ENCODE results near the gene SMAD9. TPM values are rescaled to one million over a fixed set of nuclear protein-coding genes. Genes with fewer than 3 reads are reported as not detected.

The SMAD9 gene
- total RNA-seq, 1 donor from 2014 or later = 4.2 TPM

DNA sequence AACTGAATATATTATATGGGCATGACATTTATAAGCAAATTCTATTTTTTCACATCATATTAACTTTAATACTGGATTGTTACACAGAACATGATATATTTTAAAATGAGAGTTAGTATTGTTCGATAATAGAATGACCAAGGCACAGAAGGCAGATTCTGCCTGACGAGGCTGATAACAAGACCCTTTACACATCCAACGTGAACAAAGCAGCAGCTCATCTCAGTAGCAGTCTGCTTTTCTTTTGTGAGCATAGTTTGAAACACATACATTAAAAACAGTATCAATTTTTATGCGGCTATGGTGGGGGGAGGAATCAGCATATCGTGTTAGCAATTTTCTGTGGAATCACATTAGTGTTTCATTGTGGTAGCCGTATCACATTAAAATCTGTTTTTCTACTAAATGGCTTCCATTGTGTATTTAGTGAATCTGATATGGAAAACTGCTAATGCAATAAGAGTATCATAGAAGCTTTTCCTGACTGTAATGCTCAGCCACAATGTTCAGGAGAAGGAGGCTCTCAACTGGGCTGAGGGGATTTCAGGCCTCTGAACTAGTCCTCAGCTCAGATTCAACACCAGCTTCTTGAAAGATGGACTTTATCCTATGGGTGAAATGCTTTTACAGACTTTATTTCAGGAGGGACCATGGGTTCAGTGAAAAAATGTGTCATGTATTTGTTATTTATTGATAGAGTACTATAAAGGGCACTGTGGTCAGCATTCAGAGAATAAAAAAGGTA lies 4.0 kb downstream of the SMAD9 start:
- Histone ChIP-seq H3K9me3 (replicated peaks) (no peaks in the 10 kb centered on the region), H3K27ac (replicated peaks) (no peak overlapping the region), H3K4me1 (peaks cover 24% of the 10 kb centered on the region), H3K27me3 (ENCODE audit: low read depth) (no peaks in the 10 kb centered on the region), H3K36me3 (no peaks in the 10 kb centered on the region), H3K4me3 (no peak overlapping the region)
- TF ChIP-seq, protein P1, sequence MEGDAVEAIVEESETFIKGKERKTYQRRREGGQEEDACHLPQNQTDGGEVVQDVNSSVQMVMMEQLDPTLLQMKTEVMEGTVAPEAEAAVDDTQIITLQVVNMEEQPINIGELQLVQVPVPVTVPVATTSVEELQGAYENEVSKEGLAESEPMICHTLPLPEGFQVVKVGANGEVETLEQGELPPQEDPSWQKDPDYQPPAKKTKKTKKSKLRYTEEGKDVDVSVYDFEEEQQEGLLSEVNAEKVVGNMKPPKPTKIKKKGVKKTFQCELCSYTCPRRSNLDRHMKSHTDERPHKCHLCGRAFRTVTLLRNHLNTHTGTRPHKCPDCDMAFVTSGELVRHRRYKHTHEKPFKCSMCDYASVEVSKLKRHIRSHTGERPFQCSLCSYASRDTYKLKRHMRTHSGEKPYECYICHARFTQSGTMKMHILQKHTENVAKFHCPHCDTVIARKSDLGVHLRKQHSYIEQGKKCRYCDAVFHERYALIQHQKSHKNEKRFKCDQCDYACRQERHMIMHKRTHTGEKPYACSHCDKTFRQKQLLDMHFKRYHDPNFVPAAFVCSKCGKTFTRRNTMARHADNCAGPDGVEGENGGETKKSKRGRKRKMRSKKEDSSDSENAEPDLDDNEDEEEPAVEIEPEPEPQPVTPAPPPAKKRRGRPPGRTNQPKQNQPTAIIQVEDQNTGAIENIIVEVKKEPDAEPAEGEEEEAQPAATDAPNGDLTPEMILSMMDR (IDR thresholded peaks at IDR 0.05; ENCODE audit: borderline replicate concordance) = no peak
- DNase-seq = no peak
- intact Hi-C loops (cut with micrococcal nuclease) = no loop called here

DNA sequence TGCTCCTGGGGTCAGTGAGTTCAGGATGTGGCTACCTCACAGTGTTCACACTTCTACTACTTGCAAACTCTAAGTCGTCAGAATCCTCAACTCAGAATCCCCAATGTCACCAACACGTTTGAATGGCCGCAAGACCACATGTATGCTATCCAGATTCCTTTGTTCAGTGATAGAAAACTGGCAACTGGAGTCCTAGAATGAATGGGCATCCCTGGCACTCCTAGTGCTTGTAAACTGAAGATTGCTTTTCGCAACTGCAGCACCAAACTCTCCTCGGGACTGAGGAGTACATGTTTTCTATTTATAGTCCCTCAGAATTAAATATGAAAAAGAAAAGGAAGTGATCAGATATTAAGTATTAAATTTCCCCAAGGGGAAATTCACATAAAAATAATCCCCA lies 4.9 kb downstream of the SMAD9 start:
- Histone ChIP-seq H3K4me1 (peaks cover 20% of the 10 kb centered on the region), H3K4me3 (no peak overlapping the region), H3K27me3 (ENCODE audit: low read depth) (no peaks in the 10 kb centered on the region), H3K36me3 (no peaks in the 10 kb centered on the region), H3K27ac (replicated peaks) (no peak overlapping the region), H3K9me3 (replicated peaks) (no peaks in the 10 kb centered on the region)
- no peak for DNase-seq
- TF ChIP-seq, protein P1 (IDR thresholded peaks at IDR 0.05; ENCODE audit: borderline replicate concordance) = no peak
- intact Hi-C loops (cut with micrococcal nuclease) = no loop called here

DNA sequence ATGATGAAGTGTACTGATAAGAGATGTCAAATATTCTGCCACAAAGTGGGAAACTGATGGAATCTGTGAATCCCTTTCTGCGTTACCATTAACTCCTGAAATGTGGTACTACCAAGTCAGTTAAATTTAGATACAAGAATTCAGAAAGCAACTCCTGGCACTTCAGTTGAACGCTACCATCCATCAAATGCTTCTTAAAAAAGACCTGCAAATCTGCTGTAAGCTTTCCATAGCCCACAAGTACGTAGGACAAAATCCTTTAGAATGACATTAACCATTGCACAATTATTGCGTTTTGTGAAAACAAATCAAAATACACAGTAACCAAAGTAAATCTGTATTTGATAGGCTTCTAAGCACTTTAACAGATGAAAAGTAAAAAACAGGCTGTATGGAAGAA lies 5.4 kb downstream of the SMAD9 start:
- no peaks in the 10 kb centered on the region for H3K27me3 ChIP-seq (ENCODE audit: low read depth)
- H3K4me1 ChIP-seq = peaks cover 20% of the 10 kb centered on the region
- H3K9me3 ChIP-seq (replicated peaks) = no peaks in the 10 kb centered on the region
- DNase-seq = no peak
- no peak overlapping the region for H3K4me3 ChIP-seq
- TF ChIP-seq, protein P1 (IDR thresholded peaks at IDR 0.05; ENCODE audit: borderline replicate concordance) = no peak
- H3K36me3 ChIP-seq = no peaks in the 10 kb centered on the region
- intact Hi-C loops (cut with micrococcal nuclease) = no loop called here
- H3K27ac ChIP-seq (replicated peaks) = no peak overlapping the region

DNA sequence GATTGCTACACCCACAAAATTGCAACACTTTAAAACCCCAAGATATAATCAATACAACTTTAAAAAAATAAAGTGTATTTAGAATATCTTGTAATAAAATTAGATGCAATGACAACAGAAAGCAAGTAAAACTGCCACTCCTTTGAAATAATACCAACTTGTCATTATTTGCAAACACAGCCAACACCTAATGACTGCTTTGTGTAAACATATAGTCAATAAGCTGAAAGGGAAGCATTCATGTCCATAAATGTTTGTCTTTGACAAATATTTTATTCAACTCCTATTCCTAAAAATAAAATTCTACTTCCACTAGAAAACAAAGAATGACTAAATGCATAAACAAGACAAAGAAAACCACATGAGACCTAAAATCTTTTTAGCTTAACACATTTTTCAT lies 6.6 kb downstream of the SMAD9 start:
- intact Hi-C loops (cut with micrococcal nuclease) = no loop called here
- H3K9me3 ChIP-seq (replicated peaks) = no peaks in the 10 kb centered on the region
- TF ChIP-seq, protein P1 (IDR thresholded peaks at IDR 0.05; ENCODE audit: borderline replicate concordance) = no peak
- no peak overlapping the region for H3K4me3 ChIP-seq
- H3K36me3 ChIP-seq = no peaks in the 10 kb centered on the region
- H3K4me1 ChIP-seq = peaks cover 8% of the 10 kb centered on the region
- no peak overlapping the region for H3K27ac ChIP-seq (replicated peaks)
- DNase-seq = no peak
- H3K27me3 ChIP-seq (ENCODE audit: low read depth) = no peaks in the 10 kb centered on the region

DNA sequence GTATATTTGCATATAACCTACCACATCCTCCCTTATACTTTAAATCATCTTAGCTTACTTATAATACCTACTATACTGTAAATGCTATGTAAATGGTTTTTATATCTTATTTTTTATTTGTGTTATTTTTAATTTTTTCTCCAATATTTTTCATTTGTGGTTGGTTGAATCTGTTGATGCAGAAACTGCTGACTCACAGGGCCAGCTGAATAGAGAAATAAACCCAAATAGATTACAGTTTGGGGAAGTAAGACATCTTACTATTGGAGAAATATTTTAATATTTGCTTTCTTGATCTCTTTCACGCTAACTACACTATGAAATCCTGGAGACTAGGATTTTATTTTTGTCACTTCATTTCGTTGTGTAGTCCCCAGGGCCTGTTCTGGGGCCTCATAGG lies 7.1 kb downstream of the SMAD9 start:
- intact Hi-C loops (cut with micrococcal nuclease) = no loop called here
- Histone ChIP-seq H3K27ac (replicated peaks) (no peak overlapping the region), H3K4me1 (peaks cover 4% of the 10 kb centered on the region), H3K9me3 (replicated peaks) (no peaks in the 10 kb centered on the region), H3K36me3 (no peaks in the 10 kb centered on the region), H3K4me3 (no peak overlapping the region), H3K27me3 (ENCODE audit: low read depth) (no peaks in the 10 kb centered on the region)
- DNase-seq = no peak
- TF ChIP-seq, protein P1 (IDR thresholded peaks at IDR 0.05; ENCODE audit: borderline replicate concordance) = no peak

All from left ventricle myocardium inferior (tissue), 1 donor.